GM19395 (cell line): Measurements from ENCODE around the gene HACD3.

Experiments
- ATAC-seq: cut with Tn5 transposase; IDR thresholded peaks from one replicate; pipeline ENCODE4 v1.9.1; 2021; ENCODE audit warnings: mild to moderate bottlenecking, moderate library complexity; ENCODE audit not compliant: unreplicated experiment

Gene HACD3, protein sequence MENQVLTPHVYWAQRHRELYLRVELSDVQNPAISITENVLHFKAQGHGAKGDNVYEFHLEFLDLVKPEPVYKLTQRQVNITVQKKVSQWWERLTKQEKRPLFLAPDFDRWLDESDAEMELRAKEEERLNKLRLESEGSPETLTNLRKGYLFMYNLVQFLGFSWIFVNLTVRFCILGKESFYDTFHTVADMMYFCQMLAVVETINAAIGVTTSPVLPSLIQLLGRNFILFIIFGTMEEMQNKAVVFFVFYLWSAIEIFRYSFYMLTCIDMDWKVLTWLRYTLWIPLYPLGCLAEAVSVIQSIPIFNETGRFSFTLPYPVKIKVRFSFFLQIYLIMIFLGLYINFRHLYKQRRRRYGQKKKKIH

GRCh38 chr15:65530318-65531111 lies at the start of gene HACD3:
Gene HACD3, plus strand, starts transcription at chr15:65530463. Its CDS starts 169 bp downstream, at chr15:65530632.
- peak; percentile 71 for ATAC-seq

DNA sequence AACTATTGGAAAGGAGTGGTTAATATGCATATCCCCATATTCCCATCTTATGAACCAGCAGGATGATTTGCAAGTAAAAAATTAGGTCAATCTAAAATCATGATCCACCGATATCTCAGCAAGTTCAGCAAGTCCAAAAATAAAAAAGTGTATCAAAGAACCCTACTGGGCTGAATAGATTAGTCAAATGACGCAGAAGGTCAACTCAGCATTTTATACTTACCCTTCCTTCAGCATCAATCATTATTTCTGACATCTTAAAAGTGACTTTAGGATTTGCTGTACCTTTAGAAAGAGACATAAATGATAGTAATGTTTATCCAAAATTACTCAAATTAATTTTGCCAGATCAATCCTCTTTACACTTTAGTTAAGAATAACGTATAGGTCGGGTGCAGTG lies 45.4 kb upstream of the HACD3 start:
- ATAC-seq: no peak

GRCh38 chr15:65494076-65494475 lies 36.2 kb upstream of the HACD3 start:
- no peak for ATAC-seq

DNA sequence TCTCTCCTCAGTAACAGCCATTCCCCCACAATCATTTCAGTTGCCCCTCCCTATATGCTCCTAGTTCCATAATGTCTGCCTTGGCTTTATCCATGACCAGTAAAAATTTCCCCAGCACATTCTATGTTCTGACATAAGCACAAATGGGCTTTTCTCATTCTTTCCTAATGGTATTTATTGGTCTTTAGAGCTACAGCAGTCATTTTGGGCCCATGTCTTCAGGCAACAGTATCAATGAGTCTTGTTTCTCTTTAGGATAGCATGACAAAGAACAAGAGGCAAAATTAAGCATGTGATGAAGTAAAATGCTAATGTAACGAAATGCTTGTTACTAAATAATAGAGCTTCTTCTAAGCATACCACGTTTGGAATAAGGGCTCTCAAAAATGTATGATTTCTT lies 20.9 kb upstream of the HACD3 start:
- ATAC-seq: no peak

DNA sequence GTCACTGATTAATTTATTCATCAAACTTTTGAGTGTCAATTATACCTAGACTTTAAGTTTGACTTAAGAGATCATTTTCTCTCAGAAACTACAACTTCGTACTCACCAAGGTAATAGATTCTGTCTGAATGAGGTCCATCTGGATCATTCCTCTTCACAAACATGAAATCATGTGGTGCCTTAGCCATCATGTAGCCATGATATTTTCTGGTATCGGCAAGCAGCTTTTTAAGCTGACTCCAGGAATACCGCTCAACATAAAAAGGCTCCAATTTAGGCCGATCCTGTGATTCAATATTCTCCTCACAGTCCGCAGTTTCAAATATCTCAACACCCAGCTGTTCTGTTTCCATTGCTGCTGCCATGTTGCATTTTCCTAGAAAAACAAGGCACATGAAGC lies 18.1 kb upstream of the HACD3 start:
- no peak for ATAC-seq

GRCh38 chr15:65512807-65513416 lies 17.4 kb upstream of the HACD3 start:
- no peak for ATAC-seq

DNA sequence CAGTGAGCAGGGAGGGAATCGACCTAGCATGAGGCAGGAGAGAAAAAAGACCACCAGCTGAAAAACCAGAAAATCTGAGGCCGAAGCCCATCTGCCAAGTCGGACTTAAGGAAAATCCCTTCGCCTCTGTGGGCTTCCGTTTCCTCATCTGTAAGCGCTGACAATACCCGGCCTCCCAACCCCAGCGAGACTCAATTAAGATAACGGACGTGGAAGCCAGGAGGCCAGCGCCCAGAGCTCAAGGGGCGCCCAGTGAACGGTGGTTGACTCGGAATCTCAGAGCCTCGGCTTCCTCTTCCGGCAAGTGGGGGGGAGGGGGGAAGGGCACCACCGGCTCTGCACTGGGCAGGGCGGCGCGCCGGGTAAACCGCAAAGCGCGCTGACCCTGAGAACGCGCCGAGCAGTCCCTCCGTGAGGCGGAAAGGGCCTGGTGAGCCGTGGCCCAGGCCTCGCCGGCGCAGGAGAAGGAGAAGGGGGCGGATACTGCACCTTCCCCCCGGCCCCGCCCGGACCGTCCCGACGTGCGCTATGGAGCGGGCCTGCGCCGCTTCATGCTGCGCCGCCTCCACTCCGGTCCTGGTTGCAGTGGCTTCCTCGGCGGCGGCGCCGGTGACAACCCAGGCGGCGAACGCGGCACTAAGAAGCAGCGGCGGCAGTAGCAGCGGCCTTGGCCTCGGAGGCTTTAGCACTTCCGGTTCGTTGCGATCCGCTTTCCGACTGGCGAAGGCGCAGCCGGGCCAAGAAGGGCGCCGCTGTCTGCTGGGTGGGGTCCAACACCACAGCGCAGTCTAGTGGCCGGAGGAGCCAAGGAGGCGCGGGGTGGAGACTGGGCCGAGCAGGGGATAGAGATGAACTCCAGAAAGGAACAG lies 13.0 kb upstream of the HACD3 start, which contains the start of gene DPP8:
Gene DPP8 (minus strand): TSS at position 693 of the 869 bp plus-strand sequence. CDS start 5,136 bp downstream, outside the sequence.
- ATAC-seq: peak; percentile 93

DNA sequence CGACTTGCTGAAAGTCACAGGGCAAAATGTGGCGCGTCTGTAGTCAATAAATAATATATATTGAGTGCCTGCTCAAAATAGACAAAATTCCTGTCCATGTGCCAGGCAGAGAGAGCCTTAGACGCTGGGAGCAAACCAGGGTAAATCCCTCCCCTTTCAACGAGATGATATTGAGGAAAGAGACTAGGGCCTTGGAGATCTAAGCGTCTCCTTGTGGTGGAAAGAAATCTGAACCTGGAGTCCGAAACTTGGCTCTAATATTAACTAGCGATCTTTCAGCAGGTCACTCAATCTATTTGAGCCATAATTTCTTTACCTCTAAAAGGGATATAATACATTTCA lies 12.4 kb upstream of the HACD3 start:
- ATAC-seq: peak; percentile 6

GRCh38 chr15:65518633-65519285 lies 11.5 kb upstream of the HACD3 start:
- no peak for ATAC-seq

- ATAC-seq: no peak
These were observed 8.9 kb upstream of the HACD3 start for GRCh38 chr15:65521350-65521749.

- no peak for ATAC-seq
These were observed 6.0 kb upstream of the HACD3 start for GRCh38 chr15:65524226-65524625.

GRCh38 chr15:65525622-65526021 lies 4.6 kb upstream of the HACD3 start:
- ATAC-seq: no peak

- no peak for ATAC-seq
These were observed 1.7 kb upstream of the HACD3 start for GRCh38 chr15:65528461-65529060.

- ATAC-seq: no peak
These were observed 423 bp upstream of the HACD3 start for GRCh38 chr15:65529762-65530317.

- ATAC-seq: no peak
These were observed 2.4 kb downstream of the HACD3 start for GRCh38 chr15:65532738-65533051.

- ATAC-seq: no peak
These were observed 2.9 kb downstream of the HACD3 start for GRCh38 chr15:65533057-65533756.

DNA sequence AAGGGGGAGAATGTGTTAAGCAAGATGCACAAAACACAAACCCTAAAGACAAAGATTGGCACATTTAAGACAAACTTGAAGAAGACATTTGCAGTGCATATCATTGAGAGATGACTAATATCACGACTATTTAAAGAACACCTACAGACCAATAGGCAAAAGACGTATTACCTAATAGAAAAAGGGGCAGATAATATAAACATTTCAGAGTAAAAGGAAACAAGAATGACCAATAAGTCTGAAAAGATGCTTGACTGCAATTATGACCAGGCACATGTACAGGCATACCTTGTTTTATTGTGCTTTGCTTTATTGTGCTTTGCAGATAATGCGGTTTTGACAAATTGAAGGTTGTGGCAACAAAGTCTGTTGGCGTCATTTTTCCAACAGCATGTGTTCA lies 4.9 kb downstream of the HACD3 start:
- no peak for ATAC-seq

DNA sequence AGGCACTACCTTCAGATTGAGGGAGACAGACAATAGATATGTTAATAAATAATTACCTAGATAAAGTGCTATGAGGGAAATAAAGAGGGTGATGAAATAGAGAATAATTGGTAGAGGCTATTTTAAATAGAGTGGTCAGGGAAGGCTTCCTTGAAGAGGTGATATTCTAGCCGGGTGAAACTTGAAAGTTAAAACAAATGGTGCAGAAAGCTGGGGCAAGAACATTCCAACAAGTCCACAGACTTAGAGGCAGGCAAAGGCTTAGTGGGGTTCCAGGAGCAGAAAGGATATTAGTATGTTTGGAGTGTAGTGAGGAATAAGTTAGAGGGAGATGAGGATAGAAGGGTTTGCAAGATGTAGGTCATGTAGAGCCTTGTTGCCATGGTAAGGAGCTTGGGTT lies 10.1 kb downstream of the HACD3 start:
- ATAC-seq: no peak

- no peak for ATAC-seq
These were observed 11.1 kb downstream of the HACD3 start for GRCh38 chr15:65541231-65541820.
